B cell (primary cell): Measurements from ENCODE around the gene OIT3. TPM values are rescaled to one million over a fixed set of nuclear protein-coding genes. Genes with fewer than 3 reads are reported as not detected.
"Not testable (repeated sequence)": the region's sequence is repeated elsewhere in the genome, so short reads cannot be mapped to it uniquely, and the experiment has no call there.

Source experiments
- ATAC-seq: fragments of 200-7000 bp; cut with Tn5 transposase; one replicate; pipeline ENCODE4 v1.10.0; 2021; ENCODE audit warnings: low read depth, mild to moderate bottlenecking, moderate number of reproducible peaks, moderate library complexity
- CTCF ChIA-PET: fragments of 350-600 bp; sonication (Branson Sonifier 250); formaldehyde crosslinking; loops from one replicate; lab custom pipeline; 2021; ENCODE audit warnings: antibody characterized with exemption, inconsistent platforms; lab: Charles Lee
- POLR2A ChIA-PET: fragments of 350-600 bp; sonication (Branson Sonifier 250); formaldehyde crosslinking; loops from one replicate; lab custom pipeline; 2021; ENCODE audit warnings: antibody characterized with exemption; lab: Charles Lee
- DNase-seq: peaks from one replicate; pipeline ENCODE4 v3.0.0; 2013
- H2AFZ ChIP-seq: 2 replicates; pipeline ENCODE4 v1.6.1; 2012; ENCODE audit warnings: mild to moderate bottlenecking, low read depth, low read length; ENCODE audit not compliant: insufficient read depth, poor library complexity, severe bottlenecking
- H3K27ac ChIP-seq, 2 donors: 1 replicate in 1 of 2; 2 replicates in 1 of 2; pipeline ENCODE4 v1.5.1; 2012 to 2013; ENCODE audit warnings: low read length in 2 of 2, mild to moderate bottlenecking in 2 of 2, moderate library complexity in 1 of 2
- H3K27me3 ChIP-seq, 4 experiments: fragments of 200-600 bp in 1 of 4; sonication (generic) in 1 of 4; replicated peaks in 1 of 4; 1 replicate in 2 of 4; 2 replicates in 2 of 4; pipeline versions ENCODE4 v1.6.1 to v1.7.0; 2013 to 2016; ENCODE audit warnings: low read length in 3 of 4, mild to moderate bottlenecking in 2 of 4, mixed read lengths in 1 of 4, moderate library complexity in 1 of 4; ENCODE audit not compliant: insufficient read depth in 4 of 4, control insufficient read depth in 3 of 4; ENCODE audit errors: control extremely low read depth in 1 of 4
- H3K36me3 ChIP-seq, 2 experiments: replicated peaks in 1 of 2; 1 replicate in 1 of 2; 2 replicates in 1 of 2; pipeline versions ENCODE4 v1.6.1 to v1.7.1; 2013; ENCODE audit warnings: low read length in 1 of 2; ENCODE audit not compliant: insufficient read depth in 2 of 2, control insufficient read depth in 1 of 2; ENCODE audit errors: control extremely low read depth in 1 of 2, extremely low read depth in 1 of 2
- H3K4me1 ChIP-seq, 2 donors: fragments of 200-600 bp in 1 of 2; sonication (generic) in 1 of 2; 1 replicate in 1 of 2; 2 replicates in 1 of 2; pipeline versions ENCODE4 v1.5.1 to v1.6.1; 2013 to 2017; ENCODE audit warnings: low read length in 2 of 2; ENCODE audit not compliant: control insufficient read depth in 2 of 2, insufficient read depth in 2 of 2
- H3K4me2 ChIP-seq: replicated peaks from 2 replicates; pipeline ENCODE3; 2012; ENCODE audit warnings: mild to moderate bottlenecking, low read depth, low read length; ENCODE audit not compliant: poor library complexity, severe bottlenecking
- H3K4me3 ChIP-seq, 5 experiments: fragments of 200-600 bp in 1 of 5; sonication (generic) in 1 of 5; 1 replicate in 3 of 5; 2 replicates in 2 of 5; pipeline versions ENCODE4 v1.5.1 to v1.7.0; 2011 to 2016; ENCODE audit warnings: low read length in 4 of 5, mild to moderate bottlenecking in 4 of 5, low read depth in 2 of 5, control low read depth in 1 of 5, moderate library complexity in 1 of 5; ENCODE audit not compliant: insufficient read depth in 1 of 5; ENCODE audit errors: control extremely low read depth in 1 of 5, extremely low read depth in 1 of 5
- H3K79me2 ChIP-seq: fragments of 200-600 bp; sonication (generic); one replicate; pipeline ENCODE4 v1.6.0; 2016; ENCODE audit warnings: low read length; ENCODE audit not compliant: control insufficient read depth, insufficient read depth
- H3K9ac ChIP-seq: fragments of 200-600 bp; sonication (generic); 2 replicates; pipeline ENCODE4 v1.6.1; 2017; ENCODE audit warnings: mild to moderate bottlenecking, low read length, moderate library complexity
- H3K9me3 ChIP-seq, 3 donors: one replicate each; pipeline versions ENCODE4 v1.6.1 to v1.7.1; 2013; ENCODE audit warnings: low read length in 2 of 3; ENCODE audit not compliant: control insufficient read depth in 2 of 3, insufficient read depth in 1 of 3; ENCODE audit errors: control extremely low read depth in 1 of 3
- H4K20me1 ChIP-seq: 2 replicates; pipeline ENCODE4 v1.6.0; 2012; ENCODE audit warnings: mild to moderate bottlenecking, low read length; ENCODE audit not compliant: insufficient read depth, control insufficient read depth, poor library complexity, severe bottlenecking
- H3K27ac Mint-ChIP-seq: one replicate; pipeline ENCODE4 v1.8.0; 2021; ENCODE audit warnings: mixed read lengths
- H3K27me3 Mint-ChIP-seq: one replicate; pipeline ENCODE4 v1.8.0; 2021; ENCODE audit warnings: mixed read lengths
- H3K4me1 Mint-ChIP-seq: one replicate; pipeline ENCODE4 v1.8.0; 2021; ENCODE audit warnings: mixed read lengths
- H3K4me3 Mint-ChIP-seq: one replicate; pipeline ENCODE4 v1.8.0; 2021; ENCODE audit warnings: mixed read lengths
- H3K9me3 Mint-ChIP-seq: one replicate; pipeline ENCODE4 v1.8.0; 2022; ENCODE audit warnings: mixed read lengths; ENCODE audit not compliant: insufficient read depth
- CTCF ChIP-seq: fragments of 200-600 bp; IDR thresholded peaks from one replicate; pipeline ENCODE4 v1.8.0; 2022; ENCODE audit warnings: antibody characterized with exemption, mild to moderate bottlenecking
- EZH2 ChIP-seq: IDR thresholded peaks from 2 replicates; pipeline ENCODE4 v1.6.1; 2012; ENCODE audit warnings: borderline replicate concordance, low read depth, mild to moderate bottlenecking, moderate library complexity, low read length; ENCODE audit not compliant: insufficient read depth, poor library complexity, severe bottlenecking
- WGBS: methylation state at CpG from one replicate; pipeline ENCODE4 v1.1.5; 2013; ENCODE audit warnings: missing lambda C conversion rate; ENCODE audit not compliant: insufficient coverage; 5-methylcytosine and 5-hydroxymethylcytosine counted together
- intact Hi-C: fragments of 100-400 bp; cut with micrococcal nuclease; formaldehyde crosslinking; loops from one replicate; pipeline ENCODE4 v1.10.0; 2022
- polyA plus RNA-seq: library from polyadenylated mRNA; depleted of rRNA; stranded (reverse); fragments of >200 nt; gene quantifications from 2 replicates; pipeline ENCODE4 v1.2.3, GENCODE V29; 2012
- total RNA-seq, 2 donors: library from RNA; stranded (reverse); fragments of 120-200 nt in 1 of 2; gene quantifications; 1 replicate in 1 of 2; 2 replicates in 1 of 2; pipeline versions ENCODE4 v1.2.3 to v1.2.4, GENCODE V29; 2013 to 2022

OIT3 gene
- total and polyA plus RNA-seq, 2 donors (not counting 1 experiment from before 2014, with no cell fraction given), result 0.04 TPM; not detected in 1

- intact Hi-C loops, H3K4me1 Mint-ChIP-seq, H4K20me1 ChIP-seq, H3K27me3 ChIP-seq, H3K27ac Mint-ChIP-seq, H3K4me3 ChIP-seq, DNase-seq, POLR2A ChIA-PET, H3K36me3 ChIP-seq, CTCF ChIA-PET, H3K79me2 ChIP-seq, H3K4me1 ChIP-seq, H3K4me3 Mint-ChIP-seq, H3K4me2 ChIP-seq, H3K9ac ChIP-seq, H3K9me3 ChIP-seq, ATAC-seq, H2AFZ ChIP-seq, H3K27ac ChIP-seq: not testable (repeated sequence)
- H3K9me3 Mint-ChIP-seq, result peaks cover 15% of the 10 kb centered on the region
- 82% methylated on average over 1 of the region's 2 CpGs for WGBS
- H3K27me3 Mint-ChIP-seq, result peaks cover 14% of the 10 kb centered on the region
Measured at GRCh38 chr10:72917803-72918332, 24.3 kb downstream of the OIT3 start.

GRCh38 chr10:72918352-72918751, 24.8 kb downstream of the OIT3 start:
- peaks cover 0 to 4% (median 3%) of the 10 kb centered on the region in 3 donors for H3K9me3 ChIP-seq
- no peaks in the 10 kb centered on the region for H4K20me1 ChIP-seq
- H3K27ac ChIP-seq, result no peak overlapping the region
- no peak overlapping the region for H3K27ac Mint-ChIP-seq
- intact Hi-C loops, result no loop called here
- TF ChIP-seq CTCF (no peak), EZH2 (no peak)
- no peak overlapping the region for H3K4me3 ChIP-seq
- H3K9ac ChIP-seq, result no peak overlapping the region
- H3K27me3 ChIP-seq, result peaks cover 0 to 2% (median 0%) of the 10 kb centered on the region in 4 experiments
- ChIA-PET CTCF (no interaction called here), POLR2A (no interaction called here)
- DNase-seq, result no peak
- H3K4me3 Mint-ChIP-seq, result no peak overlapping the region
- H3K9me3 Mint-ChIP-seq, result peaks cover 15% of the 10 kb centered on the region
- H3K4me1 ChIP-seq, result no peaks in the 10 kb centered on the region
- H3K36me3 ChIP-seq, result no peaks in the 10 kb centered on the region
- WGBS, result 92% methylated on average over 3 of the region's 8 CpGs
- no peak for ATAC-seq
- no peaks in the 10 kb centered on the region for H3K4me1 Mint-ChIP-seq
- H3K79me2 ChIP-seq, result no peaks in the 10 kb centered on the region
- H3K4me2 ChIP-seq, result no peak overlapping the region
- no peak overlapping the region for H2AFZ ChIP-seq
- H3K27me3 Mint-ChIP-seq, result peaks cover 14% of the 10 kb centered on the region

- H3K9ac ChIP-seq, H3K27ac Mint-ChIP-seq, intact Hi-C loops, H4K20me1 ChIP-seq, H3K27me3 ChIP-seq, H3K79me2 ChIP-seq, H2AFZ ChIP-seq, H3K4me2 ChIP-seq, CTCF ChIA-PET, ATAC-seq, H3K4me1 ChIP-seq, H3K4me3 Mint-ChIP-seq, H3K4me3 ChIP-seq, H3K4me1 Mint-ChIP-seq, H3K9me3 ChIP-seq, DNase-seq, H3K27ac ChIP-seq, POLR2A ChIA-PET, H3K36me3 ChIP-seq: not testable (repeated sequence)
- 89% methylated on average over 1 of the region's 1 CpG for WGBS
- Mint-ChIP-seq H3K27me3 (peaks cover 21% of the 10 kb centered on the region), H3K9me3 (peaks cover 15% of the 10 kb centered on the region)
Measured at GRCh38 chr10:72921147-72921683, 27.7 kb downstream of the OIT3 start.
